Fibroblast of gingiva (primary cell): ENCODE data around the gene IP6K3.
A peak's percentile ranks its signal among the peaks of the same experiment; 100 is the strongest.

Source experiments
- DNase-seq: peaks from one replicate; pipeline ENCODE4 v3.0.0-alpha.2; 2011; ENCODE audit warnings: low read depth

IP6K3 gene

GRCh38 chr6:33672808-33673207 lies 73.9 kb downstream of the IP6K3 start:
- peak; percentile 93 for DNase-seq

- DNase-seq = no peak
These were observed 75.0 kb downstream of the IP6K3 start for GRCh38 chr6:33671744-33672072.
